ENCODE results near the gene AATK. TPM values are rescaled to one million over a fixed set of nuclear protein-coding genes. Genes with fewer than 3 reads are reported as not detected.

Gene AATK
- total and polyA plus RNA-seq, 4 experiments from 2014 or later = 0.09 to 2.1 (median 0.77) TPM

DNA sequence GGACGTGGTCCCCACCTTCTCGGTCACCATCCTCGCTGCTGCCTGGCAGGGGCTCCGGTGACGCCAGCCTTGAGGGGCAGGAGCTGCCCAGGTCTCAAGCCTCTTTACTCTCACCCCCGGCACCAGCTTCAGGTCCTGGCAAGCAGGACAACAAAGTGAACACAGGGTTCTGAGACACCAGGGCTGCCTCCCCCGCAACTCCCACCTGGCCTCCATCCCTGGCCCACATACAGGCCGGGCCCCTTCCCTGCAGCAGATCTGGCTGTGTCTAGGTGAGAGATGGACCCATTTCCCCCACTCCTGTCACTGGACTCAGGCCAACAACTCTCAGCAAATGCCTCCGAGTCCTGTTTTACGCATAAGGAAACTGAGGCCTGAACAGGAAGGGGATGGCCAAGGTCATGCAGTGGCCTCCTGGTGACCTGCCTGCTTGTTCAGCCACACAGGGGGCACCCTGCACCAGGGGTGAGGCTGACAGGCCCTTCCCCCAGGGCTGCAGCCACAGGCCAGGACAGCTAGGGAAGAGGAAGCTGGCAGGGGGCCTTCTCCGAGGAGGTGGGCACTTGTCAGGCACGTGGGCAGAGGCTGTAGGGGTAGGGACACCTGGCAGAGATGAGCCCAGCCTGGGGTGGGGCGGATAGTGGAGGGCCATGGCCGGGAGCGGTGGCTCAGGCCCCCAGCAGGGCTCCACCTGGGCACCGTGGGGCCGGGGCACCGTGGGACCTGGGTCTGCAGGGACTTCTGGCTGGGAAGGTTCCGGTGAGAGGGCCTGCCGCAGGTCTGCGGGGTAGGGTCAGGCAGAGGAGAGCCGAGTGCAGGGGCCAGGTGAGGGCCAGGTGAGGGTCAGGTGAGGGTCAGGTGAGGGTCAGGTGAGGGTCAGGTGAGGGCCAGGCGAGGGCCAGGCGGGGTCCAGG is 47.5 kb downstream of the AATK start:
- Histone ChIP-seq H3K4me3 (ENCODE audit: low read length in 2 of 2) (peak overlapping the region in 1 of 2 donors; percentile 9), H3K4me1 (ENCODE audit: insufficient read depth, low read length) (no peaks in the 10 kb centered on the region), H3K27me3 (ENCODE audit: insufficient read depth, low read length) (no peaks in the 10 kb centered on the region), H3K27ac (ENCODE audit: low read depth, low read length) (no peak overlapping the region), H3K9me3 (ENCODE audit: control insufficient read depth in 1 of 2, low read length in 2 of 2) (no peaks in the 10 kb centered on the region), H3K36me3 (ENCODE audit: insufficient read depth, low read length) (no peaks in the 10 kb centered on the region)
- H3K4me1 Mint-ChIP-seq = peaks cover 0 to 6% (median 3%) of the 10 kb centered on the region in 4 donors
- H3K4me3 Mint-ChIP-seq = peak overlapping the region in 6 of 8 donors; percentile 31 to 68 (median 42)
- ChIA-PET CTCF (ENCODE audit: partially characterized antibody) (no interaction called here), POLR2A (ENCODE audit: partially characterized antibody) (no interaction called here)
- H3K36me3 Mint-ChIP-seq = no peaks in the 10 kb centered on the region
- intact Hi-C loops (cut with micrococcal nuclease) = no loop called here
- H3K27ac Mint-ChIP-seq = peak overlapping the region in 5 of 7 donors; percentile 42 to 78 (median 57)
- peaks cover 2% of the 10 kb centered on the region in 2 donors for H3K27me3 Mint-ChIP-seq
- H3K9me3 Mint-ChIP-seq = no peaks in the 10 kb centered on the region
- no peak for DNase-seq

DNA sequence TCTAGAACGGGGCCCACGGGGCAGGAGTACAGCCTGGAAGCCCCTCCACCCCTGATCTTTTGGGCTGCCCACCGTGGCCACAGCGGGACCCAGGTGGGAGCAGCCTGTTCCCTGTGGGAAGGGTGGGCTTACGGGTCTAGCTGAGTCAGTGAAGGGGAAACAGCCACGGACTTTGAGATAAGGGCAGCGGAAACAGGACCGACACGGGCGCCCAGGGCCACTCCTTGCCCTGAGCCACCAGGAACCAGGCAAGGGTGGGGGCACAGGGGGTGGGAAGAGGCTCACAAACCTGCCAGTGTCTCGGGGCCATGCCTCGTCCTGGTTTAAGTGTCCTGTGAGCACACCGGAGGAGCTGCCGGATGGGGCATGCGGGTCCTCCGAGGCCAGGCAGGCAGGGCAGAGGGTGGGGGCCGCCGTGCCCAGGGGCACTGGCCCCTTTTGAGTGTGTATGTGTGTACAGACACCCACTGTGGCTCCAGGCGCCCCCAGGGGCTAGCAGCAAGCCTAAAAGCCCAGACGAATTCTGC is 48.3 kb downstream of the AATK start:
- Histone ChIP-seq H3K27me3 (ENCODE audit: insufficient read depth, low read length) (no peaks in the 10 kb centered on the region), H3K36me3 (ENCODE audit: insufficient read depth, low read length) (no peaks in the 10 kb centered on the region), H3K4me3 (ENCODE audit: low read length in 2 of 2) (no peak overlapping the region), H3K4me1 (ENCODE audit: insufficient read depth, low read length) (no peaks in the 10 kb centered on the region), H3K27ac (ENCODE audit: low read depth, low read length) (no peak overlapping the region), H3K9me3 (ENCODE audit: control insufficient read depth in 1 of 2, low read length in 2 of 2) (no peaks in the 10 kb centered on the region)
- H3K4me1 Mint-ChIP-seq = peaks cover 0 to 6% (median 3%) of the 10 kb centered on the region in 4 donors
- CTCF ChIA-PET (ENCODE audit: partially characterized antibody) = no interaction called here
- no peak for DNase-seq
- POLR2A ChIA-PET (ENCODE audit: partially characterized antibody) = no interaction called here
- peak overlapping the region in 1 of 7 donors; percentile 57 for H3K27ac Mint-ChIP-seq
- no peak overlapping the region for H3K4me3 Mint-ChIP-seq
- no peaks in the 10 kb centered on the region for H3K9me3 Mint-ChIP-seq
- H3K27me3 Mint-ChIP-seq = peaks cover 2% of the 10 kb centered on the region in 2 donors
- H3K36me3 Mint-ChIP-seq = no peaks in the 10 kb centered on the region
- intact Hi-C loops (cut with micrococcal nuclease) = no loop called here

DNA sequence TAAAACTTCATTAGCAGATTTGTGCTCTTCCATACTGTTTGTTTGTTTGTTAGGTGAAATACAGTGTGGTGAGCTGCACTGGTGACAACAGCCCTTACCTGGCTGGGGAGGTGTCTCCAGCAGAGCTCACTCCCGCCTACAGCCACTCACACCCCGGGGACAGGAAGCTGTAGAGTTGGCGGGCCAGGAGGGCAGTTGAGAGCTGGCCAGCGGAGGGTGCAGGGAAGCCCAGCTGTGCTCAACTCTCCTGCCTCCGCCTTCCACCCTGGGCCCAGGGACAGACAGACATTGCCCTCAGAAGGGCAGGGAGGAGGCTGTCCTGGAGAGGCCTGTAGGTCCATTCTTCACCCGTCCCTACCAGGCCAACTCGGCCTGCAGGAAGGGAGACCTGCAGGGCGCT is 49.3 kb downstream of the AATK start:
- Histone ChIP-seq H3K4me1 (ENCODE audit: insufficient read depth, low read length) (no peaks in the 10 kb centered on the region), H3K36me3 (ENCODE audit: insufficient read depth, low read length) (no peaks in the 10 kb centered on the region), H3K4me3 (ENCODE audit: low read length in 2 of 2) (no peak overlapping the region), H3K9me3 (ENCODE audit: control insufficient read depth in 1 of 2, low read length in 2 of 2) (no peaks in the 10 kb centered on the region), H3K27ac (ENCODE audit: low read depth, low read length) (no peak overlapping the region), H3K27me3 (ENCODE audit: insufficient read depth, low read length) (no peaks in the 10 kb centered on the region)
- DNase-seq = no peak
- peaks cover 2% of the 10 kb centered on the region in 2 donors for H3K27me3 Mint-ChIP-seq
- peaks cover 0 to 6% (median 3%) of the 10 kb centered on the region in 4 donors for H3K4me1 Mint-ChIP-seq
- no peaks in the 10 kb centered on the region for H3K36me3 Mint-ChIP-seq
- intact Hi-C loops (cut with micrococcal nuclease) = no loop called here
- H3K4me3 Mint-ChIP-seq = no peak overlapping the region
- ChIA-PET POLR2A (ENCODE audit: partially characterized antibody) (no interaction called here), CTCF (ENCODE audit: partially characterized antibody) (no interaction called here)
- H3K27ac Mint-ChIP-seq = no peak overlapping the region
- no peaks in the 10 kb centered on the region for H3K9me3 Mint-ChIP-seq

DNA sequence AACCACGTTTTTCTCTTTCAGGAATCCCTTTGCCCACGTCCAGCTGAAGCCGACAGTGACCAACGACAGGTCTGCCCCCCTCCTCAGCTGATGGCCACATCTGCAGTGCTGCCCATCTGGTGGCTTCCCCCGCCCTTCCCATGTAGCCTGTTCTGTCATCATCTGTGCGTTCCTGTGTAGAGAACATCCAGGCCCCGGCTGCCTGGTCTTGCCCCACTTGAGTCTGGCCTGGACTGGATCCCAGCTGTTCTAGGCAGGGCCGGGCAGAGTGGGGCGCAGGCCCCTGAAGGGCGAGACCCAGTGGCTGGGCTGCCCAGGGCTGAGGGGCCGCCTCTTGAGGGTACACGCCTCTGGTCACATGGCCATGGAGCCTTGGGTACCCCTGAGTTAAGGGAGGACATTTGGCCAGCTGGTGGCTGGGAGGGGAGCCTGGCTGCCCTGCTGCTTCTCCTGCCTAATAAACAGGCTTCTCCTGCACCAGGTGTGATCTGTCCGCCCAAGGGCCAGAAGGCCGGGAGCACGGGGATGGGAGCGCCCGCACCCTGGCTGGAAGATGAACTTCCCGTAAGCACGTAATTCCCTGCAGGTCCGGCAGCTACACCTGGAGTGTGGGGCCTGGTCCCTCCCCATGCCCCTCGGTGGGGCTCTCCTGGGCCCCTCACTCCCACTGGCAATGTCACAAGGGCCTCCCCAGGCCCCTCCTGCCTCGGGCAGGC is 50.1 kb downstream of the AATK start:
- H3K27ac Mint-ChIP-seq = peak overlapping the region in 1 of 7 donors; percentile 25
- ChIA-PET POLR2A (ENCODE audit: partially characterized antibody) (no interaction called here), CTCF (ENCODE audit: partially characterized antibody) (no interaction called here)
- H3K36me3 ChIP-seq (ENCODE audit: insufficient read depth, low read length) = no peaks in the 10 kb centered on the region
- no peak overlapping the region for H3K4me3 ChIP-seq (ENCODE audit: low read length in 2 of 2)
- H3K36me3 Mint-ChIP-seq = no peaks in the 10 kb centered on the region
- H3K4me1 Mint-ChIP-seq = peaks cover 0 to 6% (median 3%) of the 10 kb centered on the region in 4 donors
- H3K27ac ChIP-seq (ENCODE audit: low read depth, low read length) = no peak overlapping the region
- no peaks in the 10 kb centered on the region for H3K27me3 ChIP-seq (ENCODE audit: insufficient read depth, low read length)
- no peak for DNase-seq
- intact Hi-C loops (cut with micrococcal nuclease) = no loop called here
- H3K9me3 ChIP-seq (ENCODE audit: control insufficient read depth in 1 of 2, low read length in 2 of 2) = no peaks in the 10 kb centered on the region
- H3K27me3 Mint-ChIP-seq = peaks cover 2% of the 10 kb centered on the region in 2 donors
- no peak overlapping the region for H3K4me3 Mint-ChIP-seq
- H3K9me3 Mint-ChIP-seq = no peaks in the 10 kb centered on the region
- no peaks in the 10 kb centered on the region for H3K4me1 ChIP-seq (ENCODE audit: insufficient read depth, low read length)

DNA sequence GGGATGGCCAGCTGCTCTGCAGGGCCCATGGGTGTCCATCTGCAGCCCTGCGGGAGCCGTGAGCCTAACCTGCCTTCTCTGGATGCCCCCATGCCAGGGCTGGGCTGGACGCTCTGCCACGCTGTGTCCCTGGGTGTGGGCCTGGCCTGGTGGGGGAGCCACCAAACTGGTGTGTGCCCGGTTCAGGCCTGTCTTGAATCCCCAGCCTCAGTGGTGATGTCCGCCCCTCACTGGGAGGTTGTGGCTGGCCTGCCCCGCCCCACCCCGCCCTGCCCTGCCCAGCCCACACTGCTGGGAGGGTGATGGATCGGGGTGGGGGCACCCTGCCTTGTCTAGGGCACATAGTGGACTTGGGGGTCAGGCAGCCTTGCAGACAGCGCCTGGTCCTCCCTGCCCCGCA is 50.8 kb downstream of the AATK start:
- Mint-ChIP-seq H3K9me3 (no peaks in the 10 kb centered on the region), H3K4me1 (peaks cover 0 to 6% (median 3%) of the 10 kb centered on the region in 4 donors), H3K27me3 (peaks cover 2% of the 10 kb centered on the region in 2 donors), H3K27ac (no peak overlapping the region), H3K4me3 (no peak overlapping the region), H3K36me3 (no peaks in the 10 kb centered on the region)
- Histone ChIP-seq H3K4me3 (ENCODE audit: low read length in 2 of 2) (no peak overlapping the region), H3K36me3 (ENCODE audit: insufficient read depth, low read length) (no peaks in the 10 kb centered on the region), H3K4me1 (ENCODE audit: insufficient read depth, low read length) (no peaks in the 10 kb centered on the region), H3K9me3 (ENCODE audit: control insufficient read depth in 1 of 2, low read length in 2 of 2) (no peaks in the 10 kb centered on the region), H3K27me3 (ENCODE audit: insufficient read depth, low read length) (no peaks in the 10 kb centered on the region), H3K27ac (ENCODE audit: low read depth, low read length) (no peak overlapping the region)
- intact Hi-C loops (cut with micrococcal nuclease) = no loop called here
- CTCF ChIA-PET (ENCODE audit: partially characterized antibody) = interaction anchor here (1.0 kb wide), 1 partner anchor 90 kb away, joined by 3 read pairs; no protein-coding TSS in a partner anchor
- no peak for DNase-seq
- POLR2A ChIA-PET (ENCODE audit: partially characterized antibody) = no interaction called here

DNA sequence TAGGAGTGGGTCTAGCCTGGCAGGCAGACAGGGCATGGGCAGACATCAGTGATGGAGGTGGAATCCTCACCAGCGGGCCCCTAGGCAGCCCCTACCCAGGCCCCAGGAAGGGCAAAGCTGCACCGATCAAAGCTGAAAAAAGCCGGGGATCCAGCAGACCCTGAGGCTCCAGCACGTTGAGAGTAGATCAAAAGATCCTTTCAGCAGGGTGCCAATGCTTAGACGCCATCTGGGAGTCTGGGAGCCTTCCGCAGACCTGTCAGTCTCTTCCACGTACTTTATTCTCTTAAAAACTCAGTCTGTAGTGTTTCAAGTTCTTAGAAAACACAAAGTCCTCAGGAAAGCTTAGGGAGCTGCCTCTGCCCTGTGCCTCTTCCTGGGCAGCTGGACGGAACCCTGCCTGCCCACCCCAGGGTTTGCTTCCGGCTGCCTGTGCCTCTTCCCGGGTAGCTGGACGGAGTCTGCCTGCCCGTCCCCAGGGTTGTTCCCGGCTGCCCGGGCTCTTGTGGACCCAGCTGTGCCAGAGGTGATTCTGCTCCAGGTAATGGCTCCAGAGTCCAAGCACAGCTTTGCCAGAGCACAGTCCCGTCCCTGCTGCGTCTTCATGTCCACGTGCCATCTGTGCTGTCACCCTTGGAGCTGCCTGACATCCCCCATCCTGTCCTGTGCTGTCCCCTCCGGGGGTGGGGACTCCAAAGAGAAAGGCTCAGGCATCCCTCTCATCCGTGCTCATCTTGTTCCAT is 51.5 kb downstream of the AATK start:
- H3K4me1 Mint-ChIP-seq = peaks cover 0 to 9% (median 3%) of the 10 kb centered on the region in 4 donors
- H3K36me3 Mint-ChIP-seq = no peaks in the 10 kb centered on the region
- H3K27ac Mint-ChIP-seq = no peak overlapping the region

More for the DNA sequence above, 51.5 kb downstream of the AATK start:
- H3K36me3 ChIP-seq (ENCODE audit: insufficient read depth, low read length) = no peaks in the 10 kb centered on the region
- DNase-seq = no peak
- H3K9me3 ChIP-seq (ENCODE audit: control insufficient read depth in 1 of 2, low read length in 2 of 2) = no peaks in the 10 kb centered on the region
- H3K4me1 ChIP-seq (ENCODE audit: insufficient read depth, low read length) = no peaks in the 10 kb centered on the region
- H3K27me3 Mint-ChIP-seq = peaks cover 2% of the 10 kb centered on the region in 2 donors
- H3K27me3 ChIP-seq (ENCODE audit: insufficient read depth, low read length) = no peaks in the 10 kb centered on the region
- no peaks in the 10 kb centered on the region for H3K9me3 Mint-ChIP-seq
- POLR2A ChIA-PET (ENCODE audit: partially characterized antibody) = no interaction called here
- no peak overlapping the region for H3K4me3 Mint-ChIP-seq
- CTCF ChIA-PET (ENCODE audit: partially characterized antibody) = interaction anchor here (1.0 kb wide), 1 partner anchor 89 kb away, joined by 3 read pairs; no protein-coding TSS in a partner anchor
- no peak overlapping the region for H3K4me3 ChIP-seq (ENCODE audit: low read length in 2 of 2)
- H3K27ac ChIP-seq (ENCODE audit: low read depth, low read length) = no peak overlapping the region
- intact Hi-C loops (cut with micrococcal nuclease) = no loop called here
